ENCODE data around the gene CRIM1. TPM values are rescaled to one million over a fixed set of nuclear protein-coding genes. Genes with fewer than 3 reads are reported as not detected.

CRIM1 gene
- total RNA-seq, 1 experiment from 2014 or later = 292 TPM

- Mint-ChIP-seq H3K4me1 (ENCODE audit: low read depth, unreplicated experiment) (peaks cover 36% of the 10 kb centered on the region), H3K36me3 (ENCODE audit: insufficient read depth, unreplicated experiment) (no peaks in the 10 kb centered on the region), H3K27ac (ENCODE audit: unreplicated experiment) (no peak overlapping the region), H3K9me3 (ENCODE audit: unreplicated experiment) (no peaks in the 10 kb centered on the region), H3K4me3 (ENCODE audit: unreplicated experiment) (no peak overlapping the region), H3K27me3 (ENCODE audit: insufficient read depth, unreplicated experiment) (no peaks in the 10 kb centered on the region)
- Histone ChIP-seq H3K9me3 (no peaks in the 10 kb centered on the region), H3K4me1 (peaks cover 93% of the 10 kb centered on the region), H3K4me3 (ENCODE audit: low read depth, low read length) (no peak overlapping the region), H3K27me3 (replicated peaks; ENCODE audit: control insufficient read depth, insufficient read depth, low read length) (no peaks in the 10 kb centered on the region), H3K36me3 (ENCODE audit: control insufficient read depth, insufficient read depth, low read length) (no peaks in the 10 kb centered on the region)
- no TSS peak for BruUV-seq (replicated peaks)
- TF ChIP-seq, protein P1, sequence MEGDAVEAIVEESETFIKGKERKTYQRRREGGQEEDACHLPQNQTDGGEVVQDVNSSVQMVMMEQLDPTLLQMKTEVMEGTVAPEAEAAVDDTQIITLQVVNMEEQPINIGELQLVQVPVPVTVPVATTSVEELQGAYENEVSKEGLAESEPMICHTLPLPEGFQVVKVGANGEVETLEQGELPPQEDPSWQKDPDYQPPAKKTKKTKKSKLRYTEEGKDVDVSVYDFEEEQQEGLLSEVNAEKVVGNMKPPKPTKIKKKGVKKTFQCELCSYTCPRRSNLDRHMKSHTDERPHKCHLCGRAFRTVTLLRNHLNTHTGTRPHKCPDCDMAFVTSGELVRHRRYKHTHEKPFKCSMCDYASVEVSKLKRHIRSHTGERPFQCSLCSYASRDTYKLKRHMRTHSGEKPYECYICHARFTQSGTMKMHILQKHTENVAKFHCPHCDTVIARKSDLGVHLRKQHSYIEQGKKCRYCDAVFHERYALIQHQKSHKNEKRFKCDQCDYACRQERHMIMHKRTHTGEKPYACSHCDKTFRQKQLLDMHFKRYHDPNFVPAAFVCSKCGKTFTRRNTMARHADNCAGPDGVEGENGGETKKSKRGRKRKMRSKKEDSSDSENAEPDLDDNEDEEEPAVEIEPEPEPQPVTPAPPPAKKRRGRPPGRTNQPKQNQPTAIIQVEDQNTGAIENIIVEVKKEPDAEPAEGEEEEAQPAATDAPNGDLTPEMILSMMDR (IDR thresholded peaks at IDR 0.05; ENCODE audit: insufficient read depth in 1 of 2, low read depth in 1 of 2, low read length in 1 of 2, severe bottlenecking in 1 of 2, unreplicated experiment in 1 of 2) = no peak
- ChIA-PET CTCF (no interaction called here), POLR2A (interaction anchor here (0.5 kb wide), 1 partner anchor 109 kb away, joined by 5 read pairs; no protein-coding TSS in a partner anchor)
- intact Hi-C loops (cut with micrococcal nuclease; ENCODE audit: unreplicated experiment) = loop anchor here (1.0 to 5.0 kb wide), 2 partner anchors 33 to 81 kb away; no protein-coding TSS in a partner anchor
- DNase-seq = no peak
Measured at GRCh38 chr2:36453652-36454051, 98.1 kb downstream of the CRIM1 start.

DNA sequence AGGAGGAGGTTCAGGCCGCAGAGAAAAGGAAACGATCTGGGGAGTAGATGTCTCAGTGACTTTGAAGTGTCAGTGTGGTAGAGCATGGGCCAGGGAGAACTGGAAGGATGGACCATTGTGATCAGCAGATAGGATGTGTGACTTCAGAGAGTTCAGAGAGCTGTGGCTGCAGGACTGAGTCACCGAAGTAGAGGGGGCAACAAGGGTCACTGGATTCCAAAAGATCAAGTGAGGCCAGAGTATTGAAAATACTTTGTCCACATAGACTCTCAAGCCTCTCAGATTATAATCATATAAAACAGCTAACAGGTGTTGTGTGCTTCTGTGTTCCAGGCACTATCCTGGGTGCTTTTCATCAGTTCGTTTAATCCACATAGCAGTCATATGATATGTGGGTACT, 99.4 kb downstream of the CRIM1 start:
- H3K27ac Mint-ChIP-seq (ENCODE audit: unreplicated experiment) = no peak overlapping the region
- ChIA-PET POLR2A (no interaction called here), CTCF (no interaction called here)
- Histone ChIP-seq H3K9me3 (no peaks in the 10 kb centered on the region), H3K36me3 (ENCODE audit: control insufficient read depth, insufficient read depth, low read length) (no peaks in the 10 kb centered on the region), H3K4me1 (peaks cover 95% of the 10 kb centered on the region), H3K4me3 (ENCODE audit: low read depth, low read length) (no peak overlapping the region), H3K27me3 (replicated peaks; ENCODE audit: control insufficient read depth, insufficient read depth, low read length) (no peaks in the 10 kb centered on the region)
- no TSS peak for BruUV-seq (replicated peaks)
- no peaks in the 10 kb centered on the region for H3K27me3 Mint-ChIP-seq (ENCODE audit: insufficient read depth, unreplicated experiment)
- H3K9me3 Mint-ChIP-seq (ENCODE audit: unreplicated experiment) = no peaks in the 10 kb centered on the region
- H3K4me3 Mint-ChIP-seq (ENCODE audit: unreplicated experiment) = no peak overlapping the region
- H3K36me3 Mint-ChIP-seq (ENCODE audit: insufficient read depth, unreplicated experiment) = no peaks in the 10 kb centered on the region
- intact Hi-C loops (cut with micrococcal nuclease; ENCODE audit: unreplicated experiment) = no loop called here
- no peak for DNase-seq
- H3K4me1 Mint-ChIP-seq (ENCODE audit: low read depth, unreplicated experiment) = peaks cover 28% of the 10 kb centered on the region
- TF ChIP-seq, protein P1 (IDR thresholded peaks at IDR 0.05; ENCODE audit: insufficient read depth in 1 of 2, low read depth in 1 of 2, low read length in 1 of 2, severe bottlenecking in 1 of 2, unreplicated experiment in 1 of 2) = no peak

GRCh38 chr2:36455788-36456187, 100.2 kb downstream of the CRIM1 start:
- no peak for DNase-seq
- H3K27me3 Mint-ChIP-seq (ENCODE audit: insufficient read depth, unreplicated experiment) = no peaks in the 10 kb centered on the region
- no peaks in the 10 kb centered on the region for H3K9me3 ChIP-seq
- no peaks in the 10 kb centered on the region for H3K27me3 ChIP-seq (replicated peaks; ENCODE audit: control insufficient read depth, insufficient read depth, low read length)
- CTCF ChIA-PET = no interaction called here
- H3K4me1 ChIP-seq = peaks cover 95% of the 10 kb centered on the region
- POLR2A ChIA-PET = interaction anchor here (0.6 to 0.8 kb wide), 2 partner anchors 29 to 101 kb away, joined by 3 read pairs; no protein-coding TSS in a partner anchor
- no peak overlapping the region for H3K27ac Mint-ChIP-seq (ENCODE audit: unreplicated experiment)
- H3K4me3 ChIP-seq (ENCODE audit: low read depth, low read length) = no peak overlapping the region
- H3K36me3 ChIP-seq (ENCODE audit: control insufficient read depth, insufficient read depth, low read length) = no peaks in the 10 kb centered on the region
- H3K4me3 Mint-ChIP-seq (ENCODE audit: unreplicated experiment) = no peak overlapping the region
- intact Hi-C loops (cut with micrococcal nuclease; ENCODE audit: unreplicated experiment) = no loop called here
- BruUV-seq (replicated peaks) = no TSS peak
- no peaks in the 10 kb centered on the region for H3K36me3 Mint-ChIP-seq (ENCODE audit: insufficient read depth, unreplicated experiment)
- TF ChIP-seq, protein P1 (IDR thresholded peaks at IDR 0.05; ENCODE audit: insufficient read depth in 1 of 2, low read depth in 1 of 2, low read length in 1 of 2, severe bottlenecking in 1 of 2, unreplicated experiment in 1 of 2) = no peak
- H3K9me3 Mint-ChIP-seq (ENCODE audit: unreplicated experiment) = no peaks in the 10 kb centered on the region
- H3K4me1 Mint-ChIP-seq (ENCODE audit: low read depth, unreplicated experiment) = peaks cover 20% of the 10 kb centered on the region

All from Caco-2 (cell line).